ENCODE measurements around the gene ASB2.

ASB2 gene

GRCh38 chr14:93898081-93898611 lies 78.2 kb downstream of the ASB2 start:
- DNase-seq, result no peak

- DNase-seq, result no peak
Measured at GRCh38 chr14:93897476-93897845, 78.9 kb downstream of the ASB2 start.

GRCh38 chr14:93895023-93895604 lies 81.3 kb downstream of the ASB2 start:
- no peak for DNase-seq

GRCh38 chr14:93893661-93894261 lies 82.6 kb downstream of the ASB2 start:
- DNase-seq, result no peak

- DNase-seq, result peak; percentile 67
Measured at GRCh38 chr14:93892923-93893558, 83.3 kb downstream of the ASB2 start.

GRCh38 chr14:93892505-93892839 lies 83.9 kb downstream of the ASB2 start:
- no peak for DNase-seq

- DNase-seq, result no peak
Measured at GRCh38 chr14:93891756-93892504, 84.4 kb downstream of the ASB2 start.

- no peak for DNase-seq
Measured at GRCh38 chr14:93889739-93890483, 86.5 kb downstream of the ASB2 start.

GRCh38 chr14:93888995-93889394 lies 87.4 kb downstream of the ASB2 start:
- DNase-seq, result no peak

- no peak for DNase-seq
Measured at GRCh38 chr14:93884950-93885349, 91.4 kb downstream of the ASB2 start.
